Measurements from ENCODE around the gene GPC5. TPM values are rescaled to one million over a fixed set of nuclear protein-coding genes. Genes with fewer than 3 reads are reported as not detected.

Gene GPC5
- total and polyA plus RNA-seq, 9 of the 15 experiments (the other 6 are each of a cell fraction or from before 2014, with no cell fraction given): 0.18 to 0.27 TPM; not detected in 7

DNA sequence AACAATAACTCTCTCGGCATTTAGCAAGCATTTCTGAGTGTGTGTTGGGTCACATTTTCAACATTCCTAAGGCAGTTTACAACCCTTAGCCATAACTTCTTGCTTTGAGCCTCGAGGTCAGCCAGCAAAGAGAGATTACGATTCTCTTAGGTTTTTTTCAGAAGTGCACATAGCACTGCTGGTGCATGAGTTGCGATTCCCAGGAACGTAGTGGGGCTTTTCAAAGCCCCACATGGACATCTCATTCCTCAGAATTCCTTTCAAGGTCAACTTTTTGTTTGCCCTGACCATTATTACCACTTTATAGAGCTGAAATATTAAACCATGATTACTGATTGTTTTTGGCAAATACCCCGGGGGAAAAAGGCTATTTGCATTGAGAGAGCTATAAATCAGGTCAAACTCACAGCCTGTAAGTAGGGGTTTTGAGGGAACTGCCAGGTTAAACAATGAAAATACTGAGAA is 705.3 kb downstream of the GPC5 start:
- ChIA-PET POLR2A (no interaction called here), CTCF (ENCODE audit: low intra/inter-chr PET ratio) (no interaction called here)
- BruUV-seq (replicated peaks): no TSS peak
- 0% methylated on average over 6 of the region's 6 CpGs for WGBS (ENCODE audit: insufficient coverage, low coverage, missing lambda C conversion rate)
- Histone ChIP-seq H4K20me1 (replicated peaks; ENCODE audit: control insufficient read depth, insufficient read depth, low read length) (no peaks in the 10 kb centered on the region), H3K79me2 (ENCODE audit: control insufficient read depth, insufficient read depth, low read length) (no peaks in the 10 kb centered on the region), H3K9ac (ENCODE audit: insufficient read depth in 1 of 2, low read depth in 2 of 2, low read length in 2 of 2) (no peak overlapping the region), H3K9me3 (replicated peaks; ENCODE audit: control insufficient read depth, insufficient read depth, low read depth, low read length) (no peaks in the 10 kb centered on the region), H3K4me1 (replicated peaks in 1 of 2; ENCODE audit: control insufficient read depth in 2 of 2, insufficient read depth in 2 of 2, low read length in 2 of 2) (no peaks in the 10 kb centered on the region), H3K4me3 (no peak overlapping the region), H3K36me3 (ENCODE audit: control insufficient read depth, insufficient read depth, low read length) (no peaks in the 10 kb centered on the region), H3K27ac (ENCODE audit: extremely low read depth, low read depth, low read length) (no peak overlapping the region), H3K4me2 (ENCODE audit: insufficient read depth, low read length) (no peak overlapping the region), H2AFZ (ENCODE audit: low read depth, low read length) (no peak overlapping the region), H3K27me3 (ENCODE audit: control insufficient read depth in 2 of 2, insufficient read depth in 2 of 2, low read length in 2 of 2) (no peaks in the 10 kb centered on the region), H3K9me1 (ENCODE audit: control insufficient read depth, insufficient read depth, low read length) (no peaks in the 10 kb centered on the region)
- intact Hi-C loops (cut with micrococcal nuclease) (no loop called here), in situ Hi-C loops (cut with MboI) (no loop called here)
- ATAC-seq: no peak
- TF ChIP-seq, protein P1, sequence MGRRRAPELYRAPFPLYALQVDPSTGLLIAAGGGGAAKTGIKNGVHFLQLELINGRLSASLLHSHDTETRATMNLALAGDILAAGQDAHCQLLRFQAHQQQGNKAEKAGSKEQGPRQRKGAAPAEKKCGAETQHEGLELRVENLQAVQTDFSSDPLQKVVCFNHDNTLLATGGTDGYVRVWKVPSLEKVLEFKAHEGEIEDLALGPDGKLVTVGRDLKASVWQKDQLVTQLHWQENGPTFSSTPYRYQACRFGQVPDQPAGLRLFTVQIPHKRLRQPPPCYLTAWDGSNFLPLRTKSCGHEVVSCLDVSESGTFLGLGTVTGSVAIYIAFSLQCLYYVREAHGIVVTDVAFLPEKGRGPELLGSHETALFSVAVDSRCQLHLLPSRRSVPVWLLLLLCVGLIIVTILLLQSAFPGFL (CRISPR knock-in tag; IDR thresholded peaks at IDR 0.05): no peak
- TF ChIP-seq, protein P2, sequence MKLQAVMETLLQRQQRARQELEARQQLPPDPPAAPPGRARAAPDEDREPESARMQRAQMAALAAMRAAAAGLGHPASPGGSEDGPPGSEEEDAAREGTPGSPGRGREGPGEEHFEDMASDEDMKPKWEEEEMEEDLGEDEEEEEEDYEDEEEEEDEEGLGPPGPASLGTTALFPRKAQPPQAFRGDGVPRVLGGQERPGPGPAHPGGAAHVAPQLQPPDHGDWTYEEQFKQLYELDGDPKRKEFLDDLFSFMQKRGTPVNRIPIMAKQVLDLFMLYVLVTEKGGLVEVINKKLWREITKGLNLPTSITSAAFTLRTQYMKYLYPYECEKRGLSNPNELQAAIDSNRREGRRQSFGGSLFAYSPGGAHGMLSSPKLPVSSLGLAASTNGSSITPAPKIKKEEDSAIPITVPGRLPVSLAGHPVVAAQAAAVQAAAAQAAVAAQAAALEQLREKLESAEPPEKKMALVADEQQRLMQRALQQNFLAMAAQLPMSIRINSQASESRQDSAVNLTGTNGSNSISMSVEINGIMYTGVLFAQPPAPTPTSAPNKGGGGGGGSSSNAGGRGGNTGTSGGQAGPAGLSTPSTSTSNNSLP (IDR thresholded peaks at IDR 0.05; ENCODE audit: borderline replicate concordance, low read depth, low read length): no peak
- TF ChIP-seq NR2F6 (CRISPR knock-in tag; IDR thresholded peaks at IDR 0.05) (no peak), TRIM24 (IDR thresholded peaks at IDR 0.05) (no peak), RB1 (IDR thresholded peaks at IDR 0.05; ENCODE audit: low read depth) (no peak), LARP7 (IDR thresholded peaks at IDR 0.05) (no peak), HDGF (IDR thresholded peaks at IDR 0.05) (no peak), NONO (IDR thresholded peaks at IDR 0.05; ENCODE audit: low read depth in 2 of 2, low read length in 1 of 2) (no peak), FOXK1 (CRISPR knock-in tag; IDR thresholded peaks at IDR 0.05; ENCODE audit: borderline replicate concordance) (no peak), C11orf30 (IDR thresholded peaks at IDR 0.05; ENCODE audit: low read depth) (no peak), ETS2 (tag; IDR thresholded peaks at IDR 0.05; ENCODE audit: borderline replicate concordance, poor library complexity, severe bottlenecking) (no peak), BRF1 (IDR thresholded peaks at IDR 0.05; ENCODE audit: borderline replicate concordance, extremely low read depth, insufficient read length) (no peak), NUFIP1 (IDR thresholded peaks at IDR 0.05; ENCODE audit: partially characterized antibody) (no peak), SREBF2 (CRISPR knock-in tag; IDR thresholded peaks at IDR 0.05) (no peak), MEIS2 (IDR thresholded peaks at IDR 0.05; ENCODE audit: partially characterized antibody) (no peak), ZNF584 (CRISPR knock-in tag; IDR thresholded peaks at IDR 0.05; ENCODE audit: low read depth) (no peak), TCFL5 (CRISPR knock-in tag; conservative IDR thresholded peaks at IDR 0.05) (no peak)
- TF ChIP-seq, protein P3, sequence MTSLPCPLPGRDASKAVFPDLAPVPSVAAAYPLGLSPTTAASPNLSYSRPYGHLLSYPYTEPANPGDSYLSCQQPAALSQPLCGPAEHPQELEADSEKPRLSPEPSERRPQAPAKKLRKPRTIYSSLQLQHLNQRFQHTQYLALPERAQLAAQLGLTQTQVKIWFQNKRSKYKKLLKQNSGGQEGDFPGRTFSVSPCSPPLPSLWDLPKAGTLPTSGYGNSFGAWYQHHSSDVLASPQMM (CRISPR knock-in tag; IDR thresholded peaks at IDR 0.05): no peak
- TF ChIP-seq, protein P4, sequence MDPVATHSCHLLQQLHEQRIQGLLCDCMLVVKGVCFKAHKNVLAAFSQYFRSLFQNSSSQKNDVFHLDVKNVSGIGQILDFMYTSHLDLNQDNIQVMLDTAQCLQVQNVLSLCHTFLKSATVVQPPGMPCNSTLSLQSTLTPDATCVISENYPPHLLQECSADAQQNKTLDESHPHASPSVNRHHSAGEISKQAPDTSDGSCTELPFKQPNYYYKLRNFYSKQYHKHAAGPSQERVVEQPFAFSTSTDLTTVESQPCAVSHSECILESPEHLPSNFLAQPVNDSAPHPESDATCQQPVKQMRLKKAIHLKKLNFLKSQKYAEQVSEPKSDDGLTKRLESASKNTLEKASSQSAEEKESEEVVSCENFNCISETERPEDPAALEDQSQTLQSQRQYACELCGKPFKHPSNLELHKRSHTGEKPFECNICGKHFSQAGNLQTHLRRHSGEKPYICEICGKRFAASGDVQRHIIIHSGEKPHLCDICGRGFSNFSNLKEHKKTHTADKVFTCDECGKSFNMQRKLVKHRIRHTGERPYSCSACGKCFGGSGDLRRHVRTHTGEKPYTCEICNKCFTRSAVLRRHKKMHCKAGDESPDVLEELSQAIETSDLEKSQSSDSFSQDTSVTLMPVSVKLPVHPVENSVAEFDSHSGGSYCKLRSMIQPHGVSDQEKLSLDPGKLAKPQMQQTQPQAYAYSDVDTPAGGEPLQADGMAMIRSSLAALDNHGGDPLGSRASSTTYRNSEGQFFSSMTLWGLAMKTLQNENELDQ (CRISPR knock-in tag; IDR thresholded peaks at IDR 0.05; ENCODE audit: borderline replicate concordance): no peak
- DNase-seq (ENCODE audit: extremely low read depth in 1 of 4, low spot score in 3 of 4): no peak
- no peak for FAIRE-seq
